NCI-H748 (cell line): ENCODE results near the gene CC2D2A.

Source experiments
- DNase-seq: peaks from one replicate; lab custom pipeline; 2025; ENCODE audit not compliant: unreplicated experiment; lab: John Stamatoyannopoulos, UW

The CC2D2A gene

DNA sequence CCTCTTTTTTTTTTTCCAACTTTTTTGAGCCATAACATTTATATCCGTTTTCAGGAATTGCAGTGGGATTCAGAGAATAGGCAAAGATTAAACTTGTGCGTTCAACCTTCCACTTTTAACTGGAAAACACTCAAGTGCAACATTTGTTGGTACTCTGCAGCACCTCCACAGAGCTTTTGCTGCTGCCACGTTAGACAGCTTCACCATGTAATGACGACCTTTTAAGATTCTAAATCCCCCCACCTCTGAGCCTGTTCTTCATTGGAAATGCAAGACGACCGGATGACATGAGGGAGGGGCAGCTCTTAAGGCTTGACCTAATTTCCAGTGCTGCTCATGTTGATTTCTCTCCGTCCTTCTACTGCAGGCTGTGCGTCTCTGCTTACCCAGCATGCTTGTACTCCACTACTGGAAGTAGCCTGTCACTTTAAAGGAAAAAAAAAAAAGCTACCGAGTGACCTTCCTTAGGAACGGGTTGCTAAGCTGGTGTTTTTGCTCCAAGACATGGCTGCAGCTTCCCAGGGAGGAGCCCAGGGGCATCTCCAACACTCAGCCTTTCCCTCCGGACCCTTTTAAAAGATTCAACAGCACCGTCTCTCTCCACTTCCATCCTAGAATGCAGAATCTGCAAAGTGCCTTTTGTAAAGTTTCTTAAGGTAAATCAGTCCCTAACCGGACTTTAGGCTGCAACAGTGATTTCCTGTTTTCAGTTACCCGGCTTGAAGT is at the start of gene CC2D2A:
Gene CC2D2A (plus strand): TSS at position 481 of the 726 bp plus-strand sequence. CDS start 6,051 bp downstream, outside the sequence.
- DNase-seq: peak; percentile 50

- DNase-seq: no peak
These were observed 49.0 kb upstream of the CC2D2A start for GRCh38 chr4:15420642-15421041.

DNA sequence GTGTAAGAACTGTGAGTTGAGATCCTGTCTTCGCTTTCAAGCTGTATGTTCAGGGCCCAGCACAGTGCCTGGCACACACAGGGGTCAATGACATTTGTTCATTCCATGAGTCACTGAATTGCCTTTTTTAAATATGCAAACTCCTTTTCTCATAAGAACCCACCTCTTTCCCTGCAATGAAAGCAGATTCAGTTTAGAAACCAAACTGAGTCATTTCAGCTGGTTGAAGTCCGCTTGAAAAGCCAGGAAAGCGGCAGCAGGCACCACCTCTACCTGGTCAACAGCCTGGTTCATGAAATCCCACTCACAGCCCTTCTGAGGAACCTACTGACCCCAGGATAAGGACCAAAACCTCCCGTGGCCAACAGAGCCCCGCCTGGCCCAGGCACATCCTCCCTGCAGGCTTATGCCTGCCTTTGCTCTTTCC is 46.4 kb upstream of the CC2D2A start:
- no peak for DNase-seq

- DNase-seq: no peak
These were observed 44.2 kb upstream of the CC2D2A start for GRCh38 chr4:15425520-15425919.

DNA sequence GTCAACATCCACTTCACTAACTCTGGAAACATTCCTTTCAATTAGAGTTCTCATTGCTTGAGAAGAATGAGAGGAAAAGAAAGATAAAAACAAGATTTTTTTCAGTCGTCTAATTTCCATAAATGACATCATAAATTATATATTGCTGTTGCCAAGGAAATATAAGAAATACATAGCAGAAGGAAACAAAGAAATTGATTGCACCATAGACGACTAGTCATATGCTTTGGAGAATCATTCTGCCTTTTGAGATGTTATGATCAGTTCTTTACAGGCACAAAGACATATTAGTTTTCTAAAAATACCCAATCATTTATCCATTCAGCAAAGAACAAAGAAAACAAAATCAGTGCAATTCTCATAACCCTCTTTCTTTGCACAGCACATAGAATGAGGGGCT is 42.5 kb upstream of the CC2D2A start:
- no peak for DNase-seq

GRCh38 chr4:15427701-15428100 is 42.0 kb upstream of the CC2D2A start, which contains the start of gene C1QTNF7:
Gene C1QTNF7 (plus strand): TSS chr4:15428033. CDS start chr4:15435744, 7,711 bp downstream.
- DNase-seq: no peak

DNA sequence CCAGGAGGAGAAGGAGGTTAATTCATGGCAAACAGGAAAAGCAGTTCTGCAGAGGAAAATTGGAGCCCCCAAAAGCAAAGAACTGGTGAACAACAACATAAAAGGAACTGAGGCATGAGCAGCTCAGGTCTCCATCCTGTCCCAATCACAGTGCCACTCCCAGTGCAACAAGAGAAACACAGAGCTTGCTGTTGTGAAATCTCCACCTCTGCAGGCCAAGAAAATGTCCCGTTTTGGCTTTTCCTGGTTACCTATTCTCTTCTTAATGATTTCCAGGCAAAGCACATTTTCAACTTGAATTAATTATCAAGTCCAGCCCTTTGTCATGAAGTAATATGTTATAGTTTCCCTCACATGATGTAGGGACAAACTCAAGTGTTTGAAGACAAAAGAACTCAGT is 41.1 kb upstream of the CC2D2A start:
- no peak for DNase-seq

GRCh38 chr4:15434091-15434490 is 35.6 kb upstream of the CC2D2A start:
- DNase-seq: no peak

DNA sequence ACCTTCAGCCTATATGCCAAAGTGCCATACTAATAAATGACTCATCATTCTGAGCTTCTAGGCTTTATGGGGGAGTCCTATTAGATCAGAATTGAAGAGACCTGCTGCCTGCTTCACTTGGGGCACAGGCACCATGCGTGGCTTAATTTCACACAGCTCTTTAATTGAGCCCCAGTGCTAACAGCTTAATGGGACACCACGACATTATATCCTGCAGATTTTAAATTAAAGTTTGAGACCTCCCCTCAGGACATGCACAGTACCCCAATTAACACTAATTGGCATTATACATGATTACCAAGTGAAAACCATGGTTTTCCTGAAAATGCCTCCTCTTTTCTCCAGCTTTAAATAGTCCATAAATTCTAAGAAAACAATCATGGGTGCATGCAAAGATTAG is 35.0 kb upstream of the CC2D2A start:
- DNase-seq: no peak

DNA sequence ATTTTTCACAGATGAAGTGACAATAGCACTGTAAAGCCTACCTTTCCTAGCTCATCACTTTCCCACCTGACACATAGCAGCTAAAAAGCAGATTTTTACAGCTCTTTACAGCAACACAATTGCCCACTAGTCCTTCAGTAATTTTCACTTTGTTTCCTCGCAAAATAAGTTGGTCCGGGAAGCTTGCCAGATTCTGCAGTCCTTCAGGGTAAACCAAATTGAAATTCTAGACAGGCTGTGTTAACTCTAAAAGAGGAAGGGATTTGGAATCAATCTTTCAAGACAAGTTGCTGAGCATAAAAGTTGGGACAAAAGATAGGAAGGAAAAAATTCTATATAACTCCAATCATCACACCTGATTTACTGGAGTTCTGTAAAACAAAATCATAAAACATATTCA is 33.2 kb upstream of the CC2D2A start:
- peak; percentile 24 for DNase-seq

DNA sequence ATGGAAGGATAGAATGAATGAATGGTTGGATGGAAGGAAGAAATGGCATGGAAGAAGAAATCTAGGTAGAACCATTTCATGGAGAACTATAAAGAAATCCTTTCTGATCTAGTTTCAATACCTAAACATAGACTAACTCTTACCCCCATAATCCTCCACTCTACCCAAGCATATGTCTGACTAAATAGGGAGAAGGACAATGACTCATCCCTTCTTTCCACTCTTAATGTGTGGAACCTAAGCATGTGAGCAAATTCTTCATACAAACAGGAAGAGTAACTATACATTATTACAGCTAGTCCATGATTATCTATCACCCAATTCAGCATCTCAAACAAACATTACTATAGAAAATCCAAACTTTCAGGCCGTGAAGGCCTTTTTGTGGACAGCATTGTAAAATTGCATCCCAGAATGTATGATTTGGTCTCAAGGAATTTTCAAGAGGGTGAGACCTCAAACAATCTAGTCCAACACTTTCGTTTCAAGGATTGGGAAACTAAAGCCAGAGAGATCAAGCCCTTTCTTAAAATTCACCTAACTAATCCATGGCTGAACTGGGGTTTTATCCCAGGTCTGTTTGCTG is 30.6 kb upstream of the CC2D2A start:
- DNase-seq: no peak

DNA sequence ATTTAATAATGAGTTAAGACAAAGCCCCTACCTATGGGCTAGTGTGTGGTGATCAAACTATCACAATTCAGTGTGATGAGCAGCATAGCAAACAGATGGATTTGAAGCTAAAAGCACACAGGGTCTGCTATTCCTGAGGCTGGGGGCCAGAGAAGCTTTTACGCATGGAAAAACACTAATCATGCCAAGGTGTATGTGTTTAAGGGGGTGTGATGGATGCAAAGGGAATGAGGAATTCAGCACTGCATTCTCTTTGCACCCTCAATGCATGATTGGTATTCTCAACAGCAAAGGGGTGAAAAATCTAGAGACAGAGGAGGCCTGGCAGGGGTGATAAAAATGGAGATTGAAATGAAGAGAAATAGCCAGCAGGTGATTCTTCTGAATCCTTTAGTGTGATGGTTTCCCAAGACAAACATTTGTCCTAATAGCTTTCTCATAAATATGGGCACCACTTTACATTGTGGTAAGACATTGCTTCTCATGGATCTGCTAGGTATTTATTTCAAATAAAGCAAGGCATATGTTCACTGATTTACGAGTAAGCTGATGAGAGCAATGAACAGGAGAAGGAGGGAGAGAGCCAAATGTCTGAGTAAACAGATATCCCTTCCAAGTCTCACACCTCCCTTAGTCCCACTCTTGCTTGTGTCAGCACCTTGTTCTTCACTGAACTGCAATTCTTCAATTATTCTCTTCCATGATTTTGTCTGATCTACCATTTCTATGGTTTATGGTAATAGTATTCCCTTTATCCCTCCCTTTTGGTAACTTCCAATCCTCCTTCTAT is 26.1 kb upstream of the CC2D2A start:
- DNase-seq: no peak

GRCh38 chr4:15444276-15444675 is 25.4 kb upstream of the CC2D2A start:
- DNase-seq: no peak

DNA sequence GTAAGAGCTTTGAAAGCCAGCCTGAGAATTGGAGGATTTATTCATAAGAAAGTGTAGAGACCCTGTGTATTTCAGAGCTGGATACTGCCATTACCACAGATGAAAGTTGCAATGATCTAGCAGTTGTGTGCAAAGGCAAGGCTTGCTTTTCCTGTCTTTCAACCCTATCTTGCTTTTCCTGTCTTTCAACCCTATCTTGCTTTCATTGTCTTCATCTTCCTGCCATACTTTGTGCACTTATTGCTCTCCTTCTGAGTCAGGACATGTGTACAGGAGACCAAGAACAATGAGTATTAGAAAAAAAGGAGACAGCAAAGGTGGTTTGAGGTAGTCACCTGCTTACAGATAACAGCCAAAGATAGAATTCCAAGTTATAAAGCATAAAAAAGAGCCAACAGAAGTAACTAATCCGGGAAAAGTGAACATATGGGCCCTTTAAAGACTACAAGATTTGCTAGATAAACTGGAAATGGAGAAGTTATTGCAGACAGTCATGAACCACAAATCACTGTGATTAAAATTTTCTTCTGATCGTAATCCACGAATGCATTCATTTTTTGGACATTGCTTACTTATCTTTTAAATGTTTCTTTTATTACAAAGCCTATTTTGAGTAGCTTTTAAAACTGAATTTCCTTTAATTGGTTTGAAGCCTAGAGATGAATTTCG is 24.7 kb upstream of the CC2D2A start:
- no peak for DNase-seq

DNA sequence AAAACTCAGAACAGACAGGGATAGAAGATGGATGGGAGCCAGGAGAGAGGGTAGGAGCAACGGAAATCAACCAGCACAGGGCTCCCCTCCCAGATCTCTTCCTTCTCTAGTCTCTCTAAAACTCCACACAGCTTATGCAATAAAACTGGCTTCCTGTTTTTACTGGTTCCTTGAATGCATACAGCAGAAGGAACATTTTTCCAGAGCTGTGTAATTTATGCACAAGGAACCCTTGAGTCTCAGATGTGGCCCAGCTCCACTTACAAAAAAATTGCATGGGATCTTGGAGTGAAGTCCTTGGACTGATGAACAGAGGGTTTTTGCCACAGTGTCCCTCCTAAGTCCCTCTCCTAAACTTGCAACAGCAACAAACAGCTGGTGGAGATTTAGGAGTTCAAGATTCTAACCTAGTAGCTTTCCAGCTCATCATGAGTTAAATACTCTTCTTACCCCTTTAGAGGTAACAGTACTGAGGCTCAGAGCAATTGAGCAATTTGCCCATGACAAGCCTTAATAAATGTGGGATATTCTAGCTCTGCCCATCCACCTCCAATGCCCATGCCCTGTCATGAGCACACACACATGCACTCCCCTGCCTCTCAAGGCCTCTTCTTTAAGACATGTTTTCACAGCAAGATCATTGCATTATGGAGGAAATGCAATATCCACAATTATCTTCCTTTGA is 18.4 kb upstream of the CC2D2A start:
- DNase-seq: no peak

DNA sequence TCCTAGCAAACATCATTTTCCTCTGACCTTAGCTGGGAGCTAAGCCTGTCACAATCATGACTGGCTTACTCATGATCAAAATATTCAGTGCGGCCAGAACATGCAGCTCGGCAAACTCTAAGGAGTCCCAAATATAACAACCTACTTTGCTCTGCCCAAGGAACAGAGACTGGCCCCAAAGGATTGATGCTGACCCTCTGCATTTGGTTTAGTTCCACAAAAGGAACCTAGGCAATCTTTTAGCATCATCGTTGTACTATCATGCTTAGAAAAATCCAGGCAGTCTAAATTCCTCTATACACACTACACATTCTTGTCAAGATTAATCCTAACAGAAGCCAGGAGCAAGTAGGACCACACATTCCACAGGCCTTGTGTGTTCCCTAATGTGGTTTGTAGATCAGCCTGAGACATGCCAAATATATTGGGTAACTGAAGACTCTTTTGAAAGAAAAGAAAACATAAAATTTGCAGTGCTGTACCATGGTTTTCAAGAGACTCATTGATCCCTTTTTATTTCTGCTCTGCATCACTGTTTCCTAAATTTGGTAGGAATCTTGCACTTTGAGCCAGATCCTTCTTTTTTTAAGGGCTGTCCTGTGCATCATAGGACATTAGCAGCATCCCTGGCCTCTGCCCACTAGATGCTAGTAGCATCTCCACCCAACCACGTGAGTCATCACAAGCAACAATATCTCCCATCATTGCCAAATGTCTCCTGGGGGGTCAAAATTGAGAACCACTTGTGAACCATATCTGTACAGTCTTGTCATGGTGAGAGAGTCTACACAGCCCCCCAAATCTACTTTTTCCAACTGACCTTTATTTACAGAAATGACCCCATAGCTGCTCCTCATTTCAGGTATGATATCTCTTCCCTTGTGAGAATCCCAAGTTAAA is 17.6 kb upstream of the CC2D2A start:
- DNase-seq: no peak

DNA sequence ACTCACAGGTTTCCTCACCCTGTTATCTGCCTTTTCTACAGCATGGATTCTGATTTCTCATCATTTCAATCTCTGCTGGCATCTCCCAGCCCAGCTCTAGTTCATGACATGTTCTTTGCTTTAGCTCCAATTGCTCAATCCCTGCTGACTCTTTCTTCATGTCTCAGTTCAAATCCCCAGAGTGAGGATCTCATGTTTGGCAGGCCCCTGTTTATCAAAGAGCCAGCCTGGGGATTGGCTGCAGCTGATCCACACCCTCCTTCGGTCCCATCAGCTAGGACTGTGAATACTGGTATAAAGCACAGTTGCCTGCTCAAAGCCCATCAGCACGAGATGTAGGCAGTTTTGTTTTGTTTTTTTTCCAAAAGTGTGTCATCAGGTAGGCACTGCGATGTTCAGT is 14.4 kb upstream of the CC2D2A start:
- no peak for DNase-seq

DNA sequence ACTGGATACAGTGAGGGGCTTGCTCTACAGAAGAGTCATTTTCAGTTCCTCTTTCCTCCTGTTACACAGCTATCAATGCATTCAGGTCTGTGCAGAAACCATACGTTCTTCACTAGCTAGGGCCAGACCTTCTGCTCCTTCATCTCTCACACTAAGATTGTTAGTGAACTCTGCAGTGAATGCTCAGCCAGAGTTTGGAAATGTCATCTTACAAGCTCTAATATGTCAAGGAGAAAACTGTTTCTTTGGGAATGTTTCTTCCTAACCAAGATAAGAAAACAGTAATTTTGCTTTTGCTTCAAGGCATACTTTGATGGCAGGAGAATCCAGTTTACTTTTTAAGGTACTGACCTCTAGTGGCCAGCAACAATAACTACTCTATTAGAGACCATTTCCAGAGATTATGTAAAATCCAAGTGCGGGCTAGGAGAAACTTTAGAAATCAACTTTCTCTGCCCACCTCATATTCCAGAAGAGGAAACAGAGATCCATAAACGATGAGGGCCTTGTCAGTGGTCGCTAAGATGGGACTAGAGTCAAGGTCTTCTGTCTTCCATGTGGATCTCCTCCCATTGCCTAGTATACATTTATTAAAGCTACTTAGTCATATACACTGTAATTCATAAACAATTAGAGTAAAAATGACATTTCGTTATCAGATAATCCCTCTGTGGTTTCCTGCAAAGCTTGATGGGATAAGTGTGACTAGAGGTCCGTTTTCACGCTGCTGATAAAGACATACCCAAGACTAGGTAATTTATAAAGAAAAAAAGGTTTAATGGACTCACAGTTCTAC is 12.1 kb upstream of the CC2D2A start:
- DNase-seq: peak; percentile 42

GRCh38 chr4:15458616-15459015 is 11.1 kb upstream of the CC2D2A start:
- no peak for DNase-seq
